Measurements from ENCODE around the gene FHL3.
A peak's percentile ranks its signal among the peaks of the same experiment; 100 is the strongest.

Gene FHL3

DNA sequence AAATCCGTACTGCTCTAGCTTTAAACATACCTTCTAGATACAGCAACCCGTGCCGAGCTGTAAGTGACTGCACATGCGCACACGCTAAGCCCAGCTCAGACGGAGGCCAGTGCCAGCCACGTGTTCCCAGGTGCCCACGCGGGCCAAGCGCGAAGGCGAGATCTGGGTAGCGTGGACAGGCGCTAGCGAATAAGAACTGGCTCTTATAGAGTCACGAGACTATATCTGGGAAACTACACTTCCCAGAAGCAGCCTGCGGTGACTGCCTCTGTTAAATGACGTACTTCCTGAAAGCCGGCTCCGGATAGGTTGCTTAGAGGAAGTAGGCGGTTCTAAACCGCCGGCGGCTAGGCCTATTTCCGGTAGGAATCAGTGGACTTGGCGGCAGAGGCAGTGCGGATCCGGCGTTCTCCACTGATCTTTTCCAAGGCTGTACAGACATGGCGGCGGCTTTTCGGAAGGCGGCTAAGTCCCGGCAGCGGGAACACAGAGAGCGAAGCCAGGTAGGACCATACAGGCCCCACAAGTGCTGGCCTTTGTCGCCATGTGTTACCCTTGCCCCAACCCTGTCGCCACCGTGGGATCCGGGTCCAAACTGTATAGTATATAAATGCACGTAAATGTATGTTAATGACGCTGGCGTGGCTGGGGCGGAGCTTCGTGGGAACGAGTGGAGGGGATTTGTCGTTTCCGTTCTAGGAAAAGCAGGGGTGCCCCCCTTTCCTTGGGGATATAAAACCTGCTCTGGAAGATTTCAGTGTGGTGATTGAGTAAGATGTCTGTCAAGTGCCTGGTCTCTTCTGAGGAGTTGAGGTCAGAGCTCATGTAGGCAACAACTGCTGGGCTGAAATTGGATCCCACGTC, 7.3 kb upstream of the FHL3 start, which contains the start of gene UTP11:
TSS of gene UTP11 (plus strand) at position 372 of the 864 bp plus-strand sequence. CDS start at position 441, 69 bp downstream.
- DNase-seq, result peak; percentile 99

DNA sequence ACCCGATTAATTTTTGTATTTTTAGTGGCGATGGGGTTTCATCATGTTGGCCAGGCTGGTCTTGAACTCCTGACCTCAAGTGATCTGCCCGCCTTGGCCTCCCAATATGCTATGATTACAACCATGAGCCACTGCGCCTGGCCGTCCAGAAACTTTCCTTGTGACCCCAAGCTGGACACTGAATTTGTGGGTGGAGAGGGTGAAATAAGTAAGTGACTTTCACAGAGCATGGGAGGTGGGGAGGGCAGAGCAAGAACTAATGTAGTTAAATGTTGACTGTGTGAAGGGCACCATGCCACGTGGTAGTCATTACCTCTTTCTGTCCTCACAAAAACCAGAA, 4.5 kb upstream of the FHL3 start:
- no peak for DNase-seq

DNA sequence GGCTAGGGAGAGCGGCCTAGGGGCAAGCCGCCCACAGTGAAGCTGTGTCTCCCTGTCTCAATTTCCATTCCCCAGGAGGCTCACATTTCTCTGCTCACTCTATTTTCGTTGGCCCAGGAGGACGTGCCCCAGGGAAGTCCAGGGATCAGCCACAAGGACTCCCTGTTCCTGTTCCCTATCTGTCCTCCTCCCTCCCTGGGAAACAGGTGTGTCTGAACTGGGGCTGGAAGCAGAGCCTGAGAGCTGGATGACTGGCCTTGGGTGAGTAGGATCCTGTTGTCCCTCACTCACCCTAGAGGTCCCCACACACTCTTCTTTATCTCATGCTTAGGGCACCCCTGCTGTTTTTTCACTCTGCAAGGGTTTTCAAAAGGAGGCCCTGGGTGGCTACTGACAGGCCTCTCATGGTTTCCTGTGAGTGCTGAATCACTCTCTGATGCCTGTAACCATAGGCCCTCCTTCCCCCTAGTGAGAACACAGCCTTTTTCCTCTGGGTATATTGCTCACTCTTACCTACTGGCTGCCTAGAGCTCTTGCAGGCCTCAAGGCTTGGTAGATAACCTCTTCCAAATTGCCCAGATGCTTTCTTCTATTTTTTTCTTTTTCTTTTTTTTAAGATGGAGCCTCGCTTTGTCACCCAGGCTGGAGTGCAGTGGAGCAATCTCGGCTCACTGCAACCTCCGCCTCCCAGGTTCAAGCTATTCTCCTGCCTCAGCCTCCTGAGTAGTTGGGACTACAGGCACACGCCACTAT, 4.0 kb upstream of the FHL3 start:
- no peak for DNase-seq

GRCh38 chr1:38006008-38006828, 904 bp upstream of the FHL3 start:
- no peak for DNase-seq

DNA sequence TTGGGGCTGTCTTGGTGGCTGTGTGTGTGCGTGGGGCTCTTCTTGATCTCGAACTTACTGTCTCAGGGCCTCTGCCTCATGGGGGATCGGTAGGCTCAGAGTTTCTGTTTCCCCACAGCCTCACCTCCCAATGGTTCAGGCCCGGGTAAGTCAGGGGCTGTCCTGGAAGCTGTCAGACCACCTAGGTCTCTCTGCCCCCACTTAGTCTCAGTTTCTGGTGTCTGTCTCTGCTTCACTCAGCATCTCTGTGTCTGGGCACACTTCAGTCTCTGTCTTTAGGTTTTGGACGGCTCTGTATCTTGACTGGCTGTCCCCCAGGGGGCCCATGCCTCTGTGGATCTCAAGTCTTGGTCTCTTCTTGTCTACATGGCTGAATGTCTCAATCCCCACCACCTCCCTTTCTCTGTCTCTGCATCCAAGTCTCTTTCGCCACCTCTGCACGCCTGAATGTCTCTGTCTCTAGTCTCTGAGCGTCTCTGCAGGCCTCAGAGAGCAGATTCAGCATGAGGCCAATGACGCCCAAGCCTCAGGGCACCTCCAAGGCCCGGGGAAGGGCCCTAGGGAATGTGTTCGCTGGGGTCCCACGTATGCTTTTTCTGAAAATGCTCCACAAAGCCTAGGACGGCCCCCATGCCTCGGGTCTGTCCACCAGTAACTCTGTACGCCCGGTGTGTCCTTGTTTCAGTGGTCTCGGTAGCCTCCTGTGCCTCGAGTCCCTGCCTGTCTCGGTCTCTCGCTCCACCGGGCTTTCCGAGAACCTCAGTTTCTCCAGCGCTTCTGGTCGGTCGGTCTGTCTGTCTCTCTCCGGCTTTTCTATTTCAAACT, 818 bp downstream of the FHL3 start:
- DNase-seq, result no peak

DNA sequence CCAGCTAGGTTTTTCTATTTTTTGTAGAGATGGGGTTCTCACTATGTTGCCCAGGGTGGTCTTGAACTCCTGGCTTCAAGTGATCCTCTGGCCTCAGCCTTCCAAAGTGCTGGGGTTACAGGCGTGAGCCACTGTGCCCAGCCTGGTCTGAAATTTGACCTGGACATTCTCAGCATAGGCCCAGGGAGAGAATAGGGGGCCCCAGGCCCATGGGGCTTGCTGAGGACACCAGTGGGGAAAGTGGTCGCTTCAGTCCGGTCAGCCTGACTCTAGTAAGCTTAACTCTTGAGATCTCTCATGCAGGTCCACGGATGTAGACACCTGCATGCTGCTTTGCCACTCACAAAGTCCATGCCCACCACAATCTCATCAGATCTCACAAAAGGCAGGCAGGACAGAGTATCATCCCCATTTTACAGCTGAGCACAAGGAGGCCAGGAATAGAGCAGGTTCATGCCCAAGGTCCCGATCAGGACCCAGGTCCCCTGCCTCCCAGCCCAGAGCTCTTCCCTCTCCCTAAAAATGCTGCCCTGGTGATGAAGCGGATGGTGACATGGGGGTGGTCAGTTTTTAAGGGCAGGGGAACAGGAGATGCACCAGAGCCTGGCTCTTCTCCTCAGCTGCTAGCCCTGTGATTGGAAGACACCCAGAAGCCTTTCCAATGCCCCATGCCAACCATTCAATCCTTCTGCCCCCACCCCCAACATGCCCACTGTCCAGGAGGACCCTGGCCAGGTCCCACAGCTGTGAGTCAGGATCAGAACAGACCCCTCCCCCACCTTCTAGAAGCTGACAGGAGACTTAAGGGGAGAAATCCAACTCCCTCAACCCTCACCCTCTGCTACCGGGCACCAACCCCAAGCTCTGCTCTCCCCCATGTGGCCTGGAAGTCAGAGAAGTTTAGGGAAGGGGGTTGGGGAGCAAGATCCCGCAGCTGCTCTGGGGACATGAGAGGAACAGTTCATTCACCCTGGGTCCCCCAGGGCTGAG, 1.8 kb downstream of the FHL3 start:
- DNase-seq, result no peak

- DNase-seq, result no peak
These were observed 4.5 kb downstream of the FHL3 start for GRCh38 chr1:38000529-38001455.

DNA sequence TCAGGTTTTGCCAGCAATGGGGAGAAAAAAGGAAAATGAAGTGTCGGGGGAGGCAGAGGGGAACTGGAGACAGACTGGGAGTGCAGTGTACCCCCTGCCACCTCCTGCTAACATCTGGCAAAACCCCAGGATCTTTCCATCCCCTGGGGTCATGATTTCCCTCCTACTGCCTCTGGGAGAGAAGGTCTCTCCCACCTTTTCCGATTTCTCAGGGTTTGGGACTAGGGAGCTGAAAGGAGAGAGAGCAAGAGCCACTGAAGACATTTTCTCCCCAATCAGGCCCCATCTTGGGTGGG, 5.1 kb downstream of the FHL3 start:
- DNase-seq, result no peak

- no peak for DNase-seq
These were observed 5.7 kb downstream of the FHL3 start for GRCh38 chr1:37999430-38000232.

DNA sequence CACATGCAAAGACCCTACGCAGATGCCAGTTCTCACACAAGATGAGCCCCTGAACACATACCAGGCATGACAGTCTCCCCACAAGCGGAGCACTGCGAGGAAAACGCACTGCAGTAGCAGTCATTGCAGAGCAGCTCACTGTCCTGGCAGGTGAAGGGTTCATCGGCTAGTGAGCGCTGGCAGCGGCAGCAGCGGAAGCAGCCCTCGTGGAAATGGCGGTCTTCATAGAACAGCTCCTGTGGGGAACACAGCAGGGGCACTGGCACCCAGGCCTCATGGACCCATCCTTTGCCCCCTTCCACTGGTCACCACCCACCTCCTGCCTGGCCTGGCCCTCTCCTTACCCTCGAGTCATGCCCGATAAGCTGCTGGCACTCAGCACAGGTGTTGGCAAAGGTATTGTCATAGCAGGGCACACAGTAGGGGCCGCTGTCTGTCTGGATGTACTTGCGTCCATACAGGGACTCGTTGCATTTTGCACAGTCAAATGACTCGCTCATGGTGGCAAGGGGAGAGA, 6.3 kb downstream of the FHL3 start:
- DNase-seq, result no peak

GRCh38 chr1:37998089-37998808, 7.1 kb downstream of the FHL3 start:
- DNase-seq, result no peak

GRCh38 chr1:37997256-37998088, 7.8 kb downstream of the FHL3 start:
- no peak for DNase-seq

- DNase-seq, result peak; percentile 51
These were observed 9.5 kb downstream of the FHL3 start for GRCh38 chr1:37995751-37996345.

GRCh38 chr1:37994886-37995566, 10.3 kb downstream of the FHL3 start:
- no peak for DNase-seq

DNA sequence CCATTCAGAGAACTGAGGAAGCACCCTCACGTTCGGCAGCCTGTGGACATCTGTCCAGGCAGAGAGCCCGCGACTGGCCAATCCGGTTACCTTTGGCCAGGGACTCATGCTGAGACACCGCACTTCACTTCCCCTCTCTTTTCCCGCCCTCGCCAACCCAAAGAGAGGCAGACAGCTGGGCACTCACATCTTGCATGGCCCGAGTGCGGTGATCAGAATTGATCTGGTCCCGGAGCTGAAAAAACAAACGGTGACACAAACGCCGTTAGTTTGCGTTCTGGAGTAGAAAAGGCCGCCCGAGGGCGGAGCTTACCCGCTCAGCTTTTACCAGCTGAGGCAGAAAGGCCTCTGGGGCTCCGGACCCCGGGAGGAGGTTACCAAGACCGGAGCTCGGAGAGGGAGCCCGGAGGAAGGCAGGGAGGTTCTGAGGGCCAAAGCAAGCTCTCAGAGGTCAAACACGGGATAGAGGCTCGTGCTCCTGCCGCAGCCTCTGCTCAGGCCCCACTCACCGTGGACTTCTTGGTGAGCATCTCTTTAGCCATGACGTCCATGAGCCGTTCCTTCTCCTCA, 15.9 kb downstream of the FHL3 start:
- DNase-seq, result no peak

- DNase-seq, result no peak
These were observed 17.6 kb downstream of the FHL3 start for GRCh38 chr1:37987679-37988078.
